Spleen (tissue), 11 donors: Measurements from ENCODE around the gene BTBD18. TPM values are rescaled to one million over a fixed set of nuclear protein-coding genes. Genes with fewer than 3 reads are reported as not detected.

Experiments used
- DNase-seq: peaks from one replicate; pipeline ENCODE4 v3.0.0-alpha.2; 2020
- H3K27ac ChIP-seq, 8 donors: fragments of 200-600 bp; sonication (generic) in 7 of 8; 1 replicate in 4 of 8; 2 replicates in 4 of 8; pipeline versions ENCODE4 v1.5.0 to v1.8.0; 2016 to 2021; ENCODE audit warnings: inconsistent platforms in 4 of 8, mild to moderate bottlenecking in 4 of 8, moderate library complexity in 1 of 8
- H3K27me3 ChIP-seq, 7 donors: fragments of 200-600 bp; sonication (generic) in 6 of 7; replicated peaks in 1 of 7; 1 replicate in 4 of 7; 2 replicates in 3 of 7; pipeline versions ENCODE4 v1.5.0 to v1.8.0; 2016 to 2021; ENCODE audit warnings: inconsistent platforms in 3 of 7, mild to moderate bottlenecking in 1 of 7
- H3K36me3 ChIP-seq, 6 donors: fragments of 200-600 bp; sonication (generic) in 5 of 6; 1 replicate in 4 of 6; 2 replicates in 2 of 6; pipeline versions ENCODE4 v1.5.0 to v1.8.0; 2016 to 2021; ENCODE audit warnings: inconsistent platforms in 2 of 6
- H3K4me1 ChIP-seq, 6 donors: fragments of 200-600 bp; sonication (generic) in 5 of 6; 1 replicate in 3 of 6; 2 replicates in 3 of 6; pipeline versions ENCODE4 v1.5.0 to v1.8.0; 2016 to 2021; ENCODE audit warnings: inconsistent platforms in 3 of 6
- H3K4me3 ChIP-seq, 8 donors: fragments of 200-600 bp; sonication (generic) in 7 of 8; 1 replicate in 4 of 8; 2 replicates in 4 of 8; pipeline versions ENCODE4 v1.5.0 to v1.8.0; 2016 to 2021; ENCODE audit warnings: inconsistent platforms in 4 of 8, mild to moderate bottlenecking in 4 of 8, moderate library complexity in 2 of 8
- H3K9me3 ChIP-seq, 8 donors: fragments of 200-600 bp; sonication (generic) in 7 of 8; 1 replicate in 4 of 8; 2 replicates in 4 of 8; pipeline versions ENCODE4 v1.5.0 to v1.8.0; 2016 to 2021; ENCODE audit warnings: inconsistent platforms in 4 of 8
- POLR2A ChIP-seq, 3 donors: fragments of 450-650 bp; IDR thresholded peaks; one replicate each; pipeline ENCODE4 v1.5.1; 2017; ENCODE audit warnings: antibody characterized with exemption in 3 of 3, mild to moderate bottlenecking in 1 of 3
- POLR2AphosphoS5 ChIP-seq, 3 donors: sonication (generic); formaldehyde crosslinking; IDR thresholded peaks; one replicate each; pipeline ENCODE4 v1.5.1; 2017; ENCODE audit warnings: antibody characterized with exemption in 3 of 3
- WGBS, 5 donors: extraction: QIAGEN DNeasy Blood & Tissue Kit in 3 of 5; methylation state at CpG; one replicate each; pipeline versions ENCODE4 v1.1.5 to v1.1.7; 2013 to 2018; 5-methylcytosine and 5-hydroxymethylcytosine counted together
- intact Hi-C: fragments of 100-400 bp; cut with DNase I; formaldehyde crosslinking; loops from one replicate; pipeline ENCODE4 v1.15.0; 2023; ENCODE audit warnings: low total_unique reads
- polyA plus RNA-seq, 3 donors: library from polyadenylated mRNA; stranded (reverse); fragments of 200-250 nt; gene quantifications; one replicate each; pipeline ENCODE4 v1.2.1, GENCODE V29; 2013
- total RNA-seq, 7 donors: library from RNA; depleted of rRNA in 3 of 7; stranded (reverse); fragments of >200 nt in 3 of 7; fragmentation: NEBNext Ultra II Directional in 4 of 7; extraction: Animal tissue kit (Norgen Biotek cat#: 25700) in 4 of 7; gene quantifications; one replicate each; pipeline versions ENCODE4 v1.1.0 to v1.2.1, GENCODE V29; 2016 to 2021
- TF ChIP-seq, protein P1 (sequence below), 11 experiments: fragments of 200-600 bp in 7 of 11; fragments of 450-650 bp in 4 of 11; sonication (generic) in 4 of 11; IDR thresholded peaks in 8 of 11; conservative IDR thresholded peaks in 3 of 11; 1 replicate in 7 of 11; 2 replicates in 4 of 11; pipeline versions ENCODE4 v1.4.0 to v1.8.0; 2016 to 2021; ENCODE audit warnings: antibody characterized with exemption in 11 of 11, inconsistent platforms in 4 of 11, mild to moderate bottlenecking in 1 of 11
- donor health status: healthy with polysubstance abuse.
- donor health status: DM: no; HTN: no; CAD: no; lungs with moderate emphysema.
- donor health status: DM: no; HTN: no; CAD: no.
- donor health status: Bipolar disorder and iron deficiency.
- donor health status: healthy.
- donor health status: DM: no; HTN: no; CAD: no.
- donor health status: DM: yes; HTN: yes; CAD: no.

BTBD18 gene
- total and polyA plus RNA-seq, 10 donors, result not detected

DNA sequence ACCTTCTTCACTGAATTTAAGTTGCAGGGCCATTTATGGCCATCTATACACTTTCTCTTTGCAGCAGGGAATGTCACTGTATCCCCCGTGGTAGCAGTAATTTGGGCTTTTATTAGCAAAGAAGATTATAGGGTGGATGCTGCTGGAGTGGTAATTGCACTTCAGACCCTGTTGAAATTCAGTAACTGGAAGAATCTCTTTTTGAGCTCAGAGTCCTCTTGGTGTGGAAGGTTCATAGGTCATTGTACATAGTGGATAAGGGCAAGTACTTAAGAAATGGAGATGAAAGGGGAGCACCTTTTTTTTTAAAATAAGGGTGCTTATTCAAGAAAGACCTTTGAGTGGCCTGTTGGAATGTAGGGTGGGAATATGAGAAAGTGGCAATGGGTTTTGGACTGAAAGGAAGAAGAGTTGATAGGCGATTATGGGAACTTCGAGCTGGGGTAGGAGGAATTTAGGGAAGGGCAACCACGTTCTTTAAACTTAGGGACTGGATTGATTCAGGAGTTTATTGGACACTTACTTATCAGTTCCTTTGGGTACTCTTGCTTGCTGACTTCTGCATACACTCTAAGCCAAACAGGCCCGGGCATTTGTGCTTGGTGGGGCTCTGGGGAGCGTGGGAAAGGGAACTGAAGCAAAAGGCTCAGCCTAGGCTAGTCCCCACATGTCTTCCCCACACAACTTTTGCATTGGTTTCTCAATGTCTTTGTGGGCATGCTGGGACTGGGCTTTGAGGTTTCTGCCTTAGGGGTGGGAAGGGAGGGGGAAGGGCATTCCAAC is 36.5 kb upstream of the BTBD18 start:
- Histone ChIP-seq H3K9me3 (no peaks in the 10 kb centered on the region), H3K27me3 (no peaks in the 10 kb centered on the region), H3K36me3 (peaks cover 0 to 10% (median 0%) of the 10 kb centered on the region in 6 donors), H3K4me1 (peaks cover 47 to 100% (median 80%) of the 10 kb centered on the region in 6 donors), H3K4me3 (no peak overlapping the region), H3K27ac (peak overlapping the region in 6 of 8 donors; percentile 10 to 79 (median 60))
- no peak for DNase-seq
- 56 to 77% (median 61%) methylated on average over 6 of the region's 6 CpGs for WGBS, 5 donors
- intact Hi-C loops, result no loop called here
- TF ChIP-seq POLR2A (IDR thresholded peaks at IDR 0.05) (no peak), POLR2AphosphoS5 (IDR thresholded peaks at IDR 0.05) (peak in 1 of 3 donors; percentile 34)

DNA sequence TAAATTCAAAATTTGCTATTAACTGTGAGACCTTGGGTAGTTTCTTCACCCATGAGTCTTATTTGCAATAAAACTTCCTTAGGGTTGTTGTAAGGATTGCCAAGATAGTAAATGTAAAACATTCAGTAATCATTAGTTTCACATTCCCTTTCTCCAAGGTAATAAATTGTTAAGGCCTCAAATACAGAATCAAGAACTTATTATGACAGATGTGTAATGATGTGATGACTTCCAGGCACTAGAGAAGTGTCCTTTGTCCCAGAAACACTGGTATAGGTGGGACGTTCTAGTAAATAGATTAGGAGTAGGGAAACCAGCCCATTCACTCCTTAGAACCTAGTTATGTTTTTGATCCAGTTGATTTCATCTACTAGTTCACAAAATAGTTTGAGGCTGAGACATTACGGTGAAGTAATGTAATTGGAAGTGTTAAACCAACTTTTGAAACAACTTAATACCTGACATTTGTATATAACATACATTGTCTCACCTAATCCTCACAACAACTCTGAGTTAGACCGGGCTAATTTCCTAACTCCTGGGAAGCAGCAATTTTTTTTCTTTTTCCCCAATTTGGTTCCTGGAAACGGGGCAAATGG is 35.5 kb upstream of the BTBD18 start:
- Histone ChIP-seq H3K27ac (peak overlapping the region in 6 of 8 donors; percentile 10 to 79 (median 63)), H3K27me3 (no peaks in the 10 kb centered on the region), H3K4me3 (no peak overlapping the region), H3K4me1 (peaks cover 44 to 100% (median 78%) of the 10 kb centered on the region in 6 donors), H3K9me3 (no peaks in the 10 kb centered on the region), H3K36me3 (peaks cover 0 to 10% (median 0%) of the 10 kb centered on the region in 6 donors)
- TF ChIP-seq, protein P1, sequence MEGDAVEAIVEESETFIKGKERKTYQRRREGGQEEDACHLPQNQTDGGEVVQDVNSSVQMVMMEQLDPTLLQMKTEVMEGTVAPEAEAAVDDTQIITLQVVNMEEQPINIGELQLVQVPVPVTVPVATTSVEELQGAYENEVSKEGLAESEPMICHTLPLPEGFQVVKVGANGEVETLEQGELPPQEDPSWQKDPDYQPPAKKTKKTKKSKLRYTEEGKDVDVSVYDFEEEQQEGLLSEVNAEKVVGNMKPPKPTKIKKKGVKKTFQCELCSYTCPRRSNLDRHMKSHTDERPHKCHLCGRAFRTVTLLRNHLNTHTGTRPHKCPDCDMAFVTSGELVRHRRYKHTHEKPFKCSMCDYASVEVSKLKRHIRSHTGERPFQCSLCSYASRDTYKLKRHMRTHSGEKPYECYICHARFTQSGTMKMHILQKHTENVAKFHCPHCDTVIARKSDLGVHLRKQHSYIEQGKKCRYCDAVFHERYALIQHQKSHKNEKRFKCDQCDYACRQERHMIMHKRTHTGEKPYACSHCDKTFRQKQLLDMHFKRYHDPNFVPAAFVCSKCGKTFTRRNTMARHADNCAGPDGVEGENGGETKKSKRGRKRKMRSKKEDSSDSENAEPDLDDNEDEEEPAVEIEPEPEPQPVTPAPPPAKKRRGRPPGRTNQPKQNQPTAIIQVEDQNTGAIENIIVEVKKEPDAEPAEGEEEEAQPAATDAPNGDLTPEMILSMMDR (IDR thresholded peaks at IDR 0.05 in 8 of 11, conservative IDR thresholded peaks at IDR 0.05 in 3 of 11), result no peak
- TF ChIP-seq POLR2AphosphoS5 (IDR thresholded peaks at IDR 0.05) (no peak), POLR2A (IDR thresholded peaks at IDR 0.05) (no peak)
- no peak for DNase-seq
- 82 to 90% (median 89%) methylated on average over 4 of the region's 4 CpGs for WGBS, 5 donors
- intact Hi-C loops, result no loop called here

DNA sequence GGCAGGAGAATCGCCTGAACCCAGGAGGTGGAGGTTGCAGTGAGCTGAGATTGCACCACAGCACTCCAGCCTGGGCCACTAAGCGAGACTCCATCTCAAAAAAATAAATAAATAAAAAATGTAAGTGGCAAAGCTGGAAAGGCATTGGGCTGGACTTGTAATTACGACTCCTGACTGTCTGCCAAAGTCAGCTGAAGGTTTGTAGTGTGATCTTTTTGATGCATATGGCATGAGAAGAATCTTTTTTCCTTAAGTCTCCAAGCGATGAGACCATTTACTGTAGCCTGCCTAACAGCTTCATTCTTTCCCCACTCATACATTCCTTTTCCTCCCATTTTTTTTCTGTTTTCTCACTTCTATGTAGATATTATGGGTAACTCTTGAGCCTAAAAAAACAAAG is 34.8 kb upstream of the BTBD18 start:
- no peak for DNase-seq
- intact Hi-C loops, result no loop called here
- no peaks in the 10 kb centered on the region for H3K27me3 ChIP-seq

DNA sequence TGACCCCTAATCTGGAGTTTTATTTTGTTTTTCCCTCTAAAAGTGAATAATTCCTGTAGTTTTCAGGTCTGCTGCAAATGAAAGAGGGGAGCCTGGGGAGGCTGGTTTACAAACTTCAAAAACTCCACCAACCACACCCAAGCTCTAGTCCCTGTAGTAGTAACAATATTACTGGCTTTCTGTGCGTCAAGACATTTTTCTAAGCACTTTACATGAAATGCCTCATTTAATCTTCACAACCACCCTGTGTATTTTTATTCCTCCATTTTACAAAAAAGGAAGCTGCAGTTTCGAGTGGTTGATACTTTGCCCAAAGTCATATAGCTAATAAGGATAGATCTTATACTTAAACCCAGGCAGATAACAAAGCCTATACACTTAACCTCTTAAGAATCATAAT is 33.5 kb upstream of the BTBD18 start:
- TF ChIP-seq, protein P1 (IDR thresholded peaks at IDR 0.05 in 8 of 11, conservative IDR thresholded peaks at IDR 0.05 in 3 of 11), result no peak
- TF ChIP-seq POLR2AphosphoS5 (IDR thresholded peaks at IDR 0.05), result no peak
- TF ChIP-seq POLR2A (IDR thresholded peaks at IDR 0.05), result no peak
- no peak overlapping the region for H3K4me3 ChIP-seq
- 45 to 68% (median 52%) methylated on average over 2 of the region's 2 CpGs for WGBS, 5 donors
- no peaks in the 10 kb centered on the region for H3K9me3 ChIP-seq
- peak overlapping the region in 7 of 8 donors; percentile 2 to 79 (median 58) for H3K27ac ChIP-seq
- no peaks in the 10 kb centered on the region for H3K27me3 ChIP-seq
- DNase-seq, result no peak
- intact Hi-C loops, result no loop called here
- no peaks in the 10 kb centered on the region for H3K36me3 ChIP-seq
- peaks cover 48 to 100% (median 80%) of the 10 kb centered on the region in 6 donors for H3K4me1 ChIP-seq

More for the DNA sequence above, 34.8 kb upstream of the BTBD18 start:
- Histone ChIP-seq H3K4me3 (no peak overlapping the region), H3K36me3 (peaks cover 0 to 4% (median 0%) of the 10 kb centered on the region in 6 donors), H3K9me3 (no peaks in the 10 kb centered on the region), H3K4me1 (peaks cover 44 to 100% (median 78%) of the 10 kb centered on the region in 6 donors), H3K27ac (peak overlapping the region in 4 of 8 donors; percentile 58 to 79 (median 68))
- no peak for TF ChIP-seq POLR2A (IDR thresholded peaks at IDR 0.05)
- TF ChIP-seq, protein P1 (IDR thresholded peaks at IDR 0.05 in 8 of 11, conservative IDR thresholded peaks at IDR 0.05 in 3 of 11), result no peak
- TF ChIP-seq POLR2AphosphoS5 (IDR thresholded peaks at IDR 0.05), result no peak
- 80 to 88% (median 83%) methylated on average over 4 of the region's 4 CpGs for WGBS, 5 donors
